GM10847 (cell line): ENCODE results near the gene COPA.

ENCODE experiments used
- POLR2A ChIP-seq: IDR thresholded peaks from 2 replicates; pipeline ENCODE4 v1.6.1; 2011; ENCODE audit not compliant: insufficient read length; ENCODE audit errors: extremely low read depth

Gene COPA

GRCh38 chr1:160239582-160240299 lies 103.3 kb downstream of the COPA start:
- no peak for TF ChIP-seq POLR2A
